Caco-2 (cell line): ENCODE measurements around the gene IGF1. TPM values are rescaled to one million over a fixed set of nuclear protein-coding genes. Genes with fewer than 3 reads are reported as not detected.

ENCODE experiments used
- BruUV-seq: library from RNA; stranded (reverse); fragments of 400-500 nt; replicated peaks from 2 replicates; lab custom pipeline; 2021; lab: Mats Ljungman, UMichigan
- CTCF ChIA-PET: fragments of 300-600 bp; sonication (Branson Sonifier 250); formaldehyde crosslinking; loops from one replicate; lab custom pipeline; 2022; ENCODE audit warnings: antibody characterized with exemption; lab: Charles Lee
- POLR2A ChIA-PET: fragments of 300-600 bp; sonication (Branson Sonifier 250); formaldehyde crosslinking; loops from one replicate; lab custom pipeline; 2022; ENCODE audit warnings: antibody characterized with exemption; lab: Charles Lee
- DNase-seq, 2 experiments: peaks; one replicate each; pipeline versions ENCODE4 v3.0.0 to v3.0.0-alpha.2; 2020 to 2022
- H3K27me3 ChIP-seq: replicated peaks from 2 replicates; pipeline ENCODE4 v1.6.0; 2011; ENCODE audit warnings: low read length; ENCODE audit not compliant: control insufficient read depth, insufficient read depth
- H3K36me3 ChIP-seq: 2 replicates; pipeline ENCODE4 v1.5.1; 2011; ENCODE audit warnings: low read length; ENCODE audit not compliant: control insufficient read depth, insufficient read depth
- H3K4me1 ChIP-seq: fragments of 250-450 bp; sonication (Bioruptor Pico); 2 replicates; pipeline ENCODE4 v1.5.1; 2020; ENCODE audit warnings: mild to moderate bottlenecking
- H3K4me3 ChIP-seq: 2 replicates; pipeline ENCODE4 v1.5.1; 2011; ENCODE audit warnings: low read depth, mild to moderate bottlenecking, control low read depth, low read length
- H3K9me3 ChIP-seq: fragments of 250-450 bp; sonication (Bioruptor Pico); 2 replicates; pipeline ENCODE4 v1.5.1; 2020; ENCODE audit warnings: mild to moderate bottlenecking, moderate library complexity
- H3K27ac Mint-ChIP-seq: one replicate; pipeline ENCODE4 v1.8.0; 2022; ENCODE audit warnings: mixed read lengths; ENCODE audit not compliant: unreplicated experiment
- H3K27me3 Mint-ChIP-seq: one replicate; pipeline ENCODE4 v1.8.0; 2022; ENCODE audit warnings: mixed read lengths; ENCODE audit not compliant: insufficient read depth, unreplicated experiment
- H3K36me3 Mint-ChIP-seq: one replicate; pipeline ENCODE4 v1.8.0; 2022; ENCODE audit warnings: mild to moderate bottlenecking, mixed read lengths; ENCODE audit not compliant: insufficient read depth, unreplicated experiment
- H3K4me1 Mint-ChIP-seq: one replicate; pipeline ENCODE4 v1.8.0; 2022; ENCODE audit warnings: low read depth, mixed read lengths; ENCODE audit not compliant: unreplicated experiment
- H3K4me3 Mint-ChIP-seq: one replicate; pipeline ENCODE4 v1.8.0; 2022; ENCODE audit warnings: mild to moderate bottlenecking, moderate library complexity, mixed read lengths; ENCODE audit not compliant: unreplicated experiment
- H3K9me3 Mint-ChIP-seq: one replicate; pipeline ENCODE4 v1.8.0; 2022; ENCODE audit warnings: mixed read lengths; ENCODE audit not compliant: unreplicated experiment
- intact Hi-C: fragments of 100-400 bp; cut with micrococcal nuclease; formaldehyde crosslinking; loops from one replicate; pipeline ENCODE4 v1.10.0; 2022; ENCODE audit not compliant: unreplicated experiment
- total RNA-seq: library from RNA; stranded (reverse); gene quantifications from 2 replicates; pipeline ENCODE4 v1.2.3, GENCODE V29; 2022
- TF ChIP-seq, protein P1 (sequence below), 2 experiments: fragments of 200-600 bp in 1 of 2; IDR thresholded peaks; 1 replicate in 1 of 2; 2 replicates in 1 of 2; pipeline versions ENCODE4 v1.5.1 to v1.8.0; 2011 to 2022; ENCODE audit warnings: antibody characterized with exemption in 1 of 2, control low read depth in 1 of 2, inconsistent platforms in 1 of 2, low read depth in 1 of 2, low read length in 1 of 2, mild to moderate bottlenecking in 1 of 2, moderate library complexity in 1 of 2; ENCODE audit not compliant: insufficient read depth in 1 of 2, severe bottlenecking in 1 of 2, unreplicated experiment in 1 of 2

Gene IGF1
- total RNA-seq, 1 experiment from 2014 or later = 2.3 TPM

DNA sequence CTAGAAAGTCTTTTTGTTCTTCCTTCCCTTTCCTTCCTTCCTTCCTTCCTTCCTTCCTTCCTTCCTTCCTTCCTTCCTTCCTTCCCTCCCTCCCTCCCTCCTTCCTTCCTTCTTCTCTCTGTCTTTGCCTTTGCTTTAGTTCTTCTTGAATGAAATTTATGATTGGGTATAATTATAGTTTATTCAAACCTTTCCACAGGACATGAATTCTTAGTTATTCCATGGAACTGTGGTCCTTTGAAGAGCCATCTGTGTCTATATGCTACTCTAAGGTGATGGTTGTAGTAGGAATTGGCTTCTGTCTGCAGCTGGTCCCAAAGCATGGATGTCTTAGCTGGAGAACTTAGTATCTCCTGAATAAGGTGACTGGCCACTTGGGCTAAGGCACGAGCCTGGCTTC is 64.8 kb downstream of the IGF1 start:
- ChIA-PET POLR2A (no interaction called here), CTCF (no interaction called here)
- H3K4me3 Mint-ChIP-seq = no peak overlapping the region
- no peak overlapping the region for H3K4me3 ChIP-seq
- TF ChIP-seq, protein P1, sequence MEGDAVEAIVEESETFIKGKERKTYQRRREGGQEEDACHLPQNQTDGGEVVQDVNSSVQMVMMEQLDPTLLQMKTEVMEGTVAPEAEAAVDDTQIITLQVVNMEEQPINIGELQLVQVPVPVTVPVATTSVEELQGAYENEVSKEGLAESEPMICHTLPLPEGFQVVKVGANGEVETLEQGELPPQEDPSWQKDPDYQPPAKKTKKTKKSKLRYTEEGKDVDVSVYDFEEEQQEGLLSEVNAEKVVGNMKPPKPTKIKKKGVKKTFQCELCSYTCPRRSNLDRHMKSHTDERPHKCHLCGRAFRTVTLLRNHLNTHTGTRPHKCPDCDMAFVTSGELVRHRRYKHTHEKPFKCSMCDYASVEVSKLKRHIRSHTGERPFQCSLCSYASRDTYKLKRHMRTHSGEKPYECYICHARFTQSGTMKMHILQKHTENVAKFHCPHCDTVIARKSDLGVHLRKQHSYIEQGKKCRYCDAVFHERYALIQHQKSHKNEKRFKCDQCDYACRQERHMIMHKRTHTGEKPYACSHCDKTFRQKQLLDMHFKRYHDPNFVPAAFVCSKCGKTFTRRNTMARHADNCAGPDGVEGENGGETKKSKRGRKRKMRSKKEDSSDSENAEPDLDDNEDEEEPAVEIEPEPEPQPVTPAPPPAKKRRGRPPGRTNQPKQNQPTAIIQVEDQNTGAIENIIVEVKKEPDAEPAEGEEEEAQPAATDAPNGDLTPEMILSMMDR (IDR thresholded peaks at IDR 0.05; ENCODE audit: insufficient read depth in 1 of 2, low read depth in 1 of 2, low read length in 1 of 2, severe bottlenecking in 1 of 2, unreplicated experiment in 1 of 2) = no peak
- H3K27ac Mint-ChIP-seq = no peak overlapping the region
- H3K9me3 ChIP-seq = no peaks in the 10 kb centered on the region
- intact Hi-C loops = no loop called here
- no peaks in the 10 kb centered on the region for H3K36me3 ChIP-seq
- H3K4me1 Mint-ChIP-seq = peaks cover 14% of the 10 kb centered on the region
- no TSS peak for BruUV-seq
- no peaks in the 10 kb centered on the region for H3K27me3 Mint-ChIP-seq
- DNase-seq = no peak
- H3K36me3 Mint-ChIP-seq = no peaks in the 10 kb centered on the region
- no peaks in the 10 kb centered on the region; the same call in 1 of the 2 replicates for H3K4me1 ChIP-seq
- H3K27me3 ChIP-seq = no peaks in the 10 kb centered on the region
- peaks cover 12% of the 10 kb centered on the region for H3K9me3 Mint-ChIP-seq

- H3K9me3 Mint-ChIP-seq = peaks cover 21% of the 10 kb centered on the region
- H3K27ac Mint-ChIP-seq = no peak overlapping the region
- DNase-seq = no peak
- intact Hi-C loops = no loop called here
- H3K27me3 Mint-ChIP-seq = no peaks in the 10 kb centered on the region
- Histone ChIP-seq H3K9me3 (no peaks in the 10 kb centered on the region), H3K36me3 (no peaks in the 10 kb centered on the region), H3K27me3 (no peaks in the 10 kb centered on the region), H3K4me1 (no peaks in the 10 kb centered on the region; the same call in 1 of the 2 replicates), H3K4me3 (no peak overlapping the region)
- no TSS peak for BruUV-seq
- ChIA-PET CTCF (no interaction called here), POLR2A (no interaction called here)
- TF ChIP-seq, protein P1 (IDR thresholded peaks at IDR 0.05; ENCODE audit: insufficient read depth in 1 of 2, low read depth in 1 of 2, low read length in 1 of 2, severe bottlenecking in 1 of 2, unreplicated experiment in 1 of 2) = no peak
- H3K4me1 Mint-ChIP-seq = peaks cover 14% of the 10 kb centered on the region
- no peaks in the 10 kb centered on the region for H3K36me3 Mint-ChIP-seq
- no peak overlapping the region for H3K4me3 Mint-ChIP-seq
Measured at GRCh38 chr12:102413396-102413795, 67.0 kb downstream of the IGF1 start.

GRCh38 chr12:102410511-102410910 is 69.9 kb downstream of the IGF1 start:
- no peak for DNase-seq
- CTCF ChIA-PET = no interaction called here

More at GRCh38 chr12:102410511-102410910, 69.9 kb downstream of the IGF1 start:
- Mint-ChIP-seq H3K4me3 (no peak overlapping the region), H3K4me1 (no peaks in the 10 kb centered on the region), H3K27me3 (no peaks in the 10 kb centered on the region), H3K27ac (no peak overlapping the region), H3K36me3 (no peaks in the 10 kb centered on the region), H3K9me3 (peaks cover 9% of the 10 kb centered on the region)
- Histone ChIP-seq H3K4me3 (no peak overlapping the region), H3K4me1 (no peaks in the 10 kb centered on the region), H3K36me3 (no peaks in the 10 kb centered on the region), H3K27me3 (no peaks in the 10 kb centered on the region), H3K9me3 (no peaks in the 10 kb centered on the region)
- TF ChIP-seq, protein P1 (IDR thresholded peaks at IDR 0.05; ENCODE audit: insufficient read depth in 1 of 2, low read depth in 1 of 2, low read length in 1 of 2, severe bottlenecking in 1 of 2, unreplicated experiment in 1 of 2) = no peak
- intact Hi-C loops = no loop called here
- POLR2A ChIA-PET = no interaction called here
- no TSS peak for BruUV-seq
